Choroid plexus epithelial cell (primary cell): ENCODE data around the gene ZNF280B.
"Not testable (repeated sequence)": the region's sequence is repeated elsewhere in the genome, so short reads cannot be mapped to it uniquely, and the experiment has no call there.

Source experiments
- DNase-seq: peaks from one replicate; pipeline ENCODE4 v3.0.0-alpha.2; 2010; ENCODE audit warnings: low read depth
- H3K4me3 ChIP-seq: 2 replicates; pipeline ENCODE4 v1.5.1; 2011; ENCODE audit warnings: low read depth, mild to moderate bottlenecking, control low read depth, low read length, moderate library complexity
- CTCF ChIP-seq: conservative IDR thresholded peaks from 2 replicates; pipeline ENCODE4 v1.5.1; 2011; ENCODE audit warnings: low read depth, mild to moderate bottlenecking, control low read depth, inconsistent platforms, low read length, moderate library complexity

Gene ZNF280B

GRCh38 chr22:22452996-22453686, 55.4 kb downstream of the ZNF280B start:
- no peak for TF ChIP-seq CTCF
- no peak overlapping the region for H3K4me3 ChIP-seq
- DNase-seq = no peak

GRCh38 chr22:22452211-22452610, 56.3 kb downstream of the ZNF280B start:
- DNase-seq = no peak
- H3K4me3 ChIP-seq = no peak overlapping the region
- no peak for TF ChIP-seq CTCF

GRCh38 chr22:22450343-22450839, 58.2 kb downstream of the ZNF280B start:
- H3K4me3 ChIP-seq = no peak overlapping the region
- DNase-seq = no peak
- no peak for TF ChIP-seq CTCF

GRCh38 chr22:22449819-22450218, 58.7 kb downstream of the ZNF280B start:
- TF ChIP-seq CTCF = no peak
- no peak for DNase-seq
- H3K4me3 ChIP-seq = no peak overlapping the region

- H3K4me3 ChIP-seq = no peak overlapping the region
- TF ChIP-seq CTCF = no peak
- peak; percentile 4 for DNase-seq
Measured at GRCh38 chr22:22446517-22446916, 62.0 kb downstream of the ZNF280B start.

- H3K4me3 ChIP-seq, DNase-seq: not testable (repeated sequence)
Measured at GRCh38 chr22:22444007-22444589, 64.4 kb downstream of the ZNF280B start.

GRCh38 chr22:22442928-22443709, 65.4 kb downstream of the ZNF280B start:
- no peak overlapping the region for H3K4me3 ChIP-seq
- no peak for DNase-seq
- TF ChIP-seq CTCF = no peak

- H3K4me3 ChIP-seq, DNase-seq: not testable (repeated sequence)
Measured at GRCh38 chr22:22441626-22442025, 66.9 kb downstream of the ZNF280B start.
